OCI-LY1 (cell line): ENCODE data around the gene MAPT.

Experiments used
- H2AFZ ChIP-seq: fragments of 200-600 bp; sonication (generic), shearing (Covaris generic); 2 replicates; pipeline ENCODE4 v1.6.0; 2014; ENCODE audit warnings: antibody characterized with exemption, mild to moderate bottlenecking, low read length
- H3F3A ChIP-seq: fragments of 200-600 bp; sonication (generic), shearing (Covaris generic); 2 replicates; pipeline ENCODE4 v1.6.0; 2014; ENCODE audit warnings: mild to moderate bottlenecking, antibody characterized with exemption, low read length, moderate library complexity; ENCODE audit not compliant: insufficient read depth
- H3K27ac ChIP-seq: fragments of 200-600 bp; sonication (generic); 2 replicates; pipeline ENCODE4 v1.5.1; 2014; ENCODE audit warnings: low read length, mixed run types, mild to moderate bottlenecking, low read depth; ENCODE audit not compliant: poor library complexity, severe bottlenecking
- H3K27me3 ChIP-seq: fragments of 200-600 bp; sonication (generic); 2 replicates; pipeline ENCODE4 v1.6.0; 2014; ENCODE audit warnings: antibody characterized with exemption, mild to moderate bottlenecking, low read length, moderate library complexity; ENCODE audit not compliant: insufficient read depth
- H3K36me3 ChIP-seq: fragments of 200-600 bp; sonication (generic); 2 replicates; pipeline ENCODE4 v1.6.1; 2014; ENCODE audit warnings: mild to moderate bottlenecking, antibody characterized with exemption, low read length, moderate library complexity, mixed read lengths; ENCODE audit not compliant: insufficient read depth
- H3K4me1 ChIP-seq: fragments of 200-600 bp; sonication (generic); 2 replicates; pipeline ENCODE4 v1.5.1; 2014; ENCODE audit warnings: mild to moderate bottlenecking, low read length, moderate library complexity; ENCODE audit not compliant: insufficient read depth, severe bottlenecking
- H3K4me2 ChIP-seq: fragments of 200-600 bp; sonication (generic), shearing (Covaris generic); 2 replicates; pipeline ENCODE4 v1.6.1; 2014; ENCODE audit warnings: low read length
- H3K4me3 ChIP-seq: fragments of 200-600 bp; sonication (generic); 2 replicates; pipeline ENCODE4 v1.5.1; 2014; ENCODE audit warnings: low read length, low read depth, mild to moderate bottlenecking, mixed read lengths; ENCODE audit not compliant: poor library complexity, severe bottlenecking
- H3K79me2 ChIP-seq: fragments of 200-600 bp; shearing (Covaris generic); 2 replicates; pipeline ENCODE4 v1.6.1; 2016; ENCODE audit warnings: mixed run types, low read length, mixed read lengths; ENCODE audit not compliant: insufficient read depth
- H3K9ac ChIP-seq: fragments of 200-600 bp; sonication (generic), shearing (Covaris generic); 2 replicates; pipeline ENCODE4 v1.6.1; 2014; ENCODE audit warnings: mild to moderate bottlenecking, low read length, mixed read lengths
- H3K9me2 ChIP-seq: fragments of 200-600 bp; sonication (generic), shearing (Covaris generic); 2 replicates; pipeline ENCODE4 v1.6.1; 2014; ENCODE audit warnings: low read depth, mild to moderate bottlenecking, low read length, mixed read lengths
- H3K9me3 ChIP-seq: fragments of 200-600 bp; shearing (Covaris generic); 2 replicates; pipeline ENCODE4 v1.6.1; 2014; ENCODE audit warnings: low read length, mixed read lengths
- H4K20me1 ChIP-seq: fragments of 200-600 bp; sonication (generic), shearing (Covaris generic); 2 replicates; pipeline ENCODE4 v1.6.0; 2016; ENCODE audit warnings: mild to moderate bottlenecking, low read length; ENCODE audit not compliant: insufficient read depth
- CTCF ChIP-seq: fragments of 200-600 bp; sonication (generic), shearing (Covaris generic); IDR thresholded peaks from 2 replicates; pipeline ENCODE4 v1.5.1; 2017; ENCODE audit warnings: mild to moderate bottlenecking, antibody characterized with exemption, low read length, moderate library complexity, mixed read lengths
- EZH2 ChIP-seq: fragments of 200-600 bp; sonication (generic), shearing (Covaris generic); IDR thresholded peaks from 2 replicates; pipeline ENCODE4 v1.8.0; 2017; ENCODE audit warnings: borderline replicate concordance, mixed run types, mild to moderate bottlenecking, antibody characterized with exemption, low read length, moderate library complexity, mixed read lengths

Gene MAPT

DNA sequence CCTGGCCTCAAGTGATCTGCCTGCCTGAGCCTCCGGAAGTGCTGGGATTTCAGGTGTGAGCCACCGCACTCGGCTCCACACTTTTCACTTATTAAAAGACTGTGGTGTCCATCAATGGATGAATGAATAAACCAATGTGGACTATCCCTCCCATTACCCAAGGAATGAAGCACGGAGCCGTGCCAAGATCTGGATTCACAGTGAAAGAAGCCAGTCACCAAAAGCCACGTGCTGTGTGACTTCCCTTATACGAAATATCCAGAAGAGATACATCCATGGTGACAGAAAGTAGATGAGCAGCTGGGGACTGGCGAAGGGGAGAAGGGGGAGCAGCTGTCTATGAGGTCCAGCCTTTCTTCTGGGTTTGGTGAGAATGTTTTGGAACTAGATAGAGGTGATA lies 56.5 kb downstream of the MAPT start:
- no peak overlapping the region for H3K9ac ChIP-seq
- no peaks in the 10 kb centered on the region for H3K9me2 ChIP-seq
- H3K27me3 ChIP-seq, result peaks cover 7% of the 10 kb centered on the region; the same call in 1 of the 2 replicates
- H4K20me1 ChIP-seq, result no peaks in the 10 kb centered on the region
- no peak overlapping the region for H2AFZ ChIP-seq
- no peak for TF ChIP-seq EZH2
- H3K9me3 ChIP-seq, result no peaks in the 10 kb centered on the region
- no peaks in the 10 kb centered on the region for H3F3A ChIP-seq
- peaks cover 7% of the 10 kb centered on the region for H3K4me1 ChIP-seq
- H3K4me3 ChIP-seq, result no peak overlapping the region
- H3K4me2 ChIP-seq, result no peak overlapping the region
- no peak overlapping the region for H3K27ac ChIP-seq
- H3K79me2 ChIP-seq, result no peaks in the 10 kb centered on the region
- no peaks in the 10 kb centered on the region for H3K36me3 ChIP-seq

DNA sequence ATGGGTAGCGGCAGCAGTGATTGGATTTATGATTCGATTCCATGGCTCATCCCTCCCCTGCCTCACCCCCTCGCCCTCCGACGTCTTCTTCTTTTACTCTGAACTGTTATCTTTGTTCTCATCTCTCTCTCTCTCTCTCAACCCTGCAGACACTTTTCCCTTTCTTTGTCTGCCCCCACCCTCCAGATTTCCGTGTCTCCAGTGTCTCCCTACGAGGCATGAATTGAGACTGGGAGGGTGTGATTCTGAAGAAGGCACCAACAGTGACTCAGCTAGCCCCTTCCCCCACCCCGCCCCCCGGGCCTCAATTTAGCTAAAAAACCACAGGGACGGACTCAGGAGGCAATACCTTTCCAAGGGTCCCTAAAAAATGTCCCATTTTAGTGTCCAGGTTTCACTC lies 57.0 kb downstream of the MAPT start:
- no peak overlapping the region for H3K4me2 ChIP-seq
- no peak for TF ChIP-seq CTCF
- TF ChIP-seq EZH2, result no peak
- no peaks in the 10 kb centered on the region for H3K79me2 ChIP-seq
- no peaks in the 10 kb centered on the region for H3K9me2 ChIP-seq
- H3K27me3 ChIP-seq, result peaks cover 4% of the 10 kb centered on the region; the same call in 1 of the 2 replicates
- H3K27ac ChIP-seq, result no peak overlapping the region
- no peak overlapping the region for H2AFZ ChIP-seq
- no peak overlapping the region for H3K9ac ChIP-seq
- H3F3A ChIP-seq, result no peaks in the 10 kb centered on the region
- peaks cover 7% of the 10 kb centered on the region for H3K4me1 ChIP-seq
- H3K36me3 ChIP-seq, result no peaks in the 10 kb centered on the region
- no peak overlapping the region for H3K4me3 ChIP-seq
- H3K9me3 ChIP-seq, result no peaks in the 10 kb centered on the region
- H4K20me1 ChIP-seq, result no peaks in the 10 kb centered on the region

- Histone ChIP-seq H3K4me1 (peaks cover 7% of the 10 kb centered on the region), H3K9me3 (no peaks in the 10 kb centered on the region), H3K36me3 (no peaks in the 10 kb centered on the region), H4K20me1 (no peaks in the 10 kb centered on the region), H3K27ac (no peak overlapping the region), H3K4me3 (no peak overlapping the region), H3K79me2 (no peaks in the 10 kb centered on the region), H2AFZ (no peak overlapping the region), H3K4me2 (no peak overlapping the region), H3K27me3 (peaks cover 4% of the 10 kb centered on the region; the same call in 1 of the 2 replicates), H3K9ac (no peak overlapping the region), H3K9me2 (no peaks in the 10 kb centered on the region), H3F3A (no peaks in the 10 kb centered on the region)
- TF ChIP-seq CTCF (no peak), EZH2 (no peak)
Observed at GRCh38 chr17:45951941-45952340, 57.6 kb downstream of the MAPT start.

- no peak overlapping the region for H2AFZ ChIP-seq
- H3K9me3 ChIP-seq, result no peaks in the 10 kb centered on the region
- peaks cover 7% of the 10 kb centered on the region for H3K4me1 ChIP-seq
- H3K9ac ChIP-seq, result no peak overlapping the region
- no peaks in the 10 kb centered on the region for H3K9me2 ChIP-seq
- no peak overlapping the region for H3K4me3 ChIP-seq
- no peaks in the 10 kb centered on the region for H3K36me3 ChIP-seq
- TF ChIP-seq CTCF, result no peak
- TF ChIP-seq EZH2, result no peak
- H3K4me2 ChIP-seq, result no peak overlapping the region
- no peak overlapping the region for H3K27ac ChIP-seq
- no peaks in the 10 kb centered on the region for H3F3A ChIP-seq
- H4K20me1 ChIP-seq, result no peaks in the 10 kb centered on the region
- peaks cover 4% of the 10 kb centered on the region; the same call in 1 of the 2 replicates for H3K27me3 ChIP-seq
- H3K79me2 ChIP-seq, result no peaks in the 10 kb centered on the region
Observed at GRCh38 chr17:45952814-45953320, 58.5 kb downstream of the MAPT start.
